Thymus (tissue), 14 donors: Measurements from ENCODE around the gene HBA2. TPM values are rescaled to one million over a fixed set of nuclear protein-coding genes. Genes with fewer than 3 reads are reported as not detected.
A peak's percentile ranks its signal among the peaks of the same experiment; 100 is the strongest.
"Not testable (repeated sequence)": the region's sequence is repeated elsewhere in the genome, so short reads cannot be mapped to it uniquely, and the experiment has no call there.

Experiments used
- DNase-seq, 9 donors: peaks; one replicate each; pipeline ENCODE4 v3.0.0-alpha.2; 2013; ENCODE audit warnings: low spot score in 9 of 9, low read depth in 6 of 9, missing footprints in 1 of 9
- H3K27ac ChIP-seq, 2 donors: one replicate each; pipeline ENCODE4 v1.5.1; 2013; ENCODE audit warnings: control low read depth in 1 of 2, low read depth in 1 of 2, low read length in 1 of 2, mild to moderate bottlenecking in 1 of 2, moderate library complexity in 1 of 2
- H3K27me3 ChIP-seq, 2 donors: one replicate each; pipeline ENCODE4 v1.5.1; 2013; ENCODE audit warnings: low read length in 1 of 2; ENCODE audit not compliant: control insufficient read depth in 2 of 2, insufficient read depth in 1 of 2
- H3K36me3 ChIP-seq, 2 donors: one replicate each; pipeline ENCODE4 v1.5.1; 2013; ENCODE audit warnings: low read length in 1 of 2, mild to moderate bottlenecking in 1 of 2, moderate library complexity in 1 of 2; ENCODE audit not compliant: control insufficient read depth in 2 of 2, insufficient read depth in 2 of 2
- H3K4me1 ChIP-seq, 2 donors: one replicate each; pipeline ENCODE4 v1.5.1; 2013; ENCODE audit warnings: low read length in 2 of 2; ENCODE audit not compliant: control insufficient read depth in 2 of 2, insufficient read depth in 2 of 2
- H3K4me3 ChIP-seq, 2 donors: one replicate each; pipeline ENCODE4 v1.5.1; 2013; ENCODE audit warnings: low read length in 2 of 2, control low read depth in 1 of 2, mild to moderate bottlenecking in 1 of 2
- H3K9me3 ChIP-seq, 2 donors: one replicate each; pipeline ENCODE4 v1.5.1; 2013; ENCODE audit warnings: low read length in 1 of 2, mild to moderate bottlenecking in 1 of 2; ENCODE audit not compliant: control insufficient read depth in 2 of 2, insufficient read depth in 1 of 2
- WGBS: extraction: QIAGEN DNeasy Blood & Tissue Kit; methylation state at CpG from one replicate; pipeline ENCODE4 v1.1.7; 2013; 5-methylcytosine and 5-hydroxymethylcytosine counted together
- long read RNA-seq, 10 donors: transcript quantifications; one replicate each; lab custom pipeline, GENCODE V29; 2026
- polyA plus RNA-seq: library from polyadenylated mRNA; stranded (reverse); fragments of 200-250 nt; gene quantifications from one replicate; pipeline ENCODE4 v1.2.3, GENCODE V29; 2013
- total RNA-seq: library from RNA; stranded (reverse); fragments of 120-200 nt; gene quantifications from one replicate; pipeline ENCODE4 v1.2.4, GENCODE V29; 2013
- donor health status: healthy.

Gene HBA2
- total RNA-seq (595 TPM), polyA plus RNA-seq (19.8 TPM)
- long read RNA-seq, donor 1, transcript HBA2-201 (3 exons, 576 nt), result major isoform, 95 of 105 reads
- long read RNA-seq, donor 1, transcript HBA2-203 (2 exons, 640 nt), result minor isoform, 5 of 105 reads
- long read RNA-seq, donor 1, transcript HBA2-204 (2 exons, 403 nt), result minor isoform, 5 of 105 reads
- long read RNA-seq, donor 1, partial matches to known transcripts, result 0 of 105 reads
- long read RNA-seq, donor 1, other reads (novel, unspliced or antisense), result 0 of 105 reads
- long read RNA-seq, donor 2, result 0 reads
- long read RNA-seq, donor 3, transcript HBA2-201 (3 exons, 576 nt), result major isoform, 884 of 1,001 reads
- long read RNA-seq, donor 3, transcript HBA2-204 (2 exons, 403 nt), result minor isoform, 10 of 1,001 reads
- long read RNA-seq, donor 3, transcript HBA2-203 (2 exons, 640 nt), result minor isoform, 52 of 1,001 reads
- long read RNA-seq, donor 3, partial matches to known transcripts, result 27 of 1,001 reads
- long read RNA-seq, donor 3, other reads (novel, unspliced or antisense), result 25 of 1,001 reads
- long read RNA-seq, donor 4, transcript HBA2-202 (3 exons, 513 nt), result minor isoform, 5 of 607 reads
- long read RNA-seq, donor 4, transcript HBA2-203 (2 exons, 640 nt), result minor isoform, 31 of 607 reads
- long read RNA-seq, donor 4, transcript HBA2-204 (2 exons, 403 nt), result minor isoform, 12 of 607 reads
- long read RNA-seq, donor 4, transcript HBA2-201 (3 exons, 576 nt), result major isoform, 546 of 607 reads
- long read RNA-seq, donor 4, partial matches to known transcripts, result 0 of 607 reads
- long read RNA-seq, donor 4, other reads (novel, unspliced or antisense), result 13 of 607 reads
- long read RNA-seq, donor 5, transcript HBA2-204 (2 exons, 403 nt), result minor isoform, 29 of 1,260 reads
- long read RNA-seq, donor 5, transcript HBA2-203 (2 exons, 640 nt), result minor isoform, 49 of 1,260 reads
- long read RNA-seq, donor 5, transcript HBA2-202 (3 exons, 513 nt), result minor isoform, 5 of 1,260 reads
- long read RNA-seq, donor 5, transcript HBA2-201 (3 exons, 576 nt), result major isoform, 1,145 of 1,260 reads
- long read RNA-seq, donor 5, partial matches to known transcripts, result 0 of 1,260 reads
- long read RNA-seq, donor 5, other reads (novel, unspliced or antisense), result 32 of 1,260 reads
- long read RNA-seq, donor 6, transcript HBA2-203 (2 exons, 640 nt), result minor isoform, 20 of 402 reads
- long read RNA-seq, donor 6, transcript HBA2-201 (3 exons, 576 nt), result major isoform, 377 of 402 reads
- long read RNA-seq, donor 6, partial matches to known transcripts, result 0 of 402 reads
- long read RNA-seq, donor 6, other reads (novel, unspliced or antisense), result 0 of 402 reads
- long read RNA-seq, donor 7, transcript HBA2-201 (3 exons, 576 nt), result major isoform, 603 of 664 reads
- long read RNA-seq, donor 7, transcript HBA2-203 (2 exons, 640 nt), result minor isoform, 23 of 664 reads
- long read RNA-seq, donor 7, transcript HBA2-204 (2 exons, 403 nt), result minor isoform, 24 of 664 reads
- long read RNA-seq, donor 7, partial matches to known transcripts, result 0 of 664 reads
- long read RNA-seq, donor 7, other reads (novel, unspliced or antisense), result 11 of 664 reads
- long read RNA-seq, donor 8, transcript HBA2-204 (2 exons, 403 nt), result minor isoform, 18 of 840 reads
- long read RNA-seq, donor 8, transcript HBA2-201 (3 exons, 576 nt), result major isoform, 758 of 840 reads
- long read RNA-seq, donor 8, transcript HBA2-203 (2 exons, 640 nt), result minor isoform, 39 of 840 reads
- long read RNA-seq, donor 8, partial matches to known transcripts, result 0 of 840 reads
- long read RNA-seq, donor 8, other reads (novel, unspliced or antisense), result 23 of 840 reads
- long read RNA-seq, donor 9, transcript HBA2-204 (2 exons, 403 nt), result minor isoform, 15 of 478 reads
- long read RNA-seq, donor 9, transcript HBA2-201 (3 exons, 576 nt), result major isoform, 427 of 478 reads
- long read RNA-seq, donor 9, transcript HBA2-203 (2 exons, 640 nt), result minor isoform, 23 of 478 reads
- long read RNA-seq, donor 9, partial matches to known transcripts, result 13 of 478 reads
- long read RNA-seq, donor 9, other reads (novel, unspliced or antisense), result 0 of 478 reads
- long read RNA-seq, donor 10, transcript HBA2-201 (3 exons, 576 nt), result major isoform, 557 of 603 reads
- long read RNA-seq, donor 10, transcript HBA2-203 (2 exons, 640 nt), result minor isoform, 20 of 603 reads
- long read RNA-seq, donor 10, transcript HBA2-204 (2 exons, 403 nt), result minor isoform, 12 of 603 reads
- long read RNA-seq, donor 10, partial matches to known transcripts, result 10 of 603 reads
- long read RNA-seq, donor 10, other reads (novel, unspliced or antisense), result 0 of 603 reads

DNA sequence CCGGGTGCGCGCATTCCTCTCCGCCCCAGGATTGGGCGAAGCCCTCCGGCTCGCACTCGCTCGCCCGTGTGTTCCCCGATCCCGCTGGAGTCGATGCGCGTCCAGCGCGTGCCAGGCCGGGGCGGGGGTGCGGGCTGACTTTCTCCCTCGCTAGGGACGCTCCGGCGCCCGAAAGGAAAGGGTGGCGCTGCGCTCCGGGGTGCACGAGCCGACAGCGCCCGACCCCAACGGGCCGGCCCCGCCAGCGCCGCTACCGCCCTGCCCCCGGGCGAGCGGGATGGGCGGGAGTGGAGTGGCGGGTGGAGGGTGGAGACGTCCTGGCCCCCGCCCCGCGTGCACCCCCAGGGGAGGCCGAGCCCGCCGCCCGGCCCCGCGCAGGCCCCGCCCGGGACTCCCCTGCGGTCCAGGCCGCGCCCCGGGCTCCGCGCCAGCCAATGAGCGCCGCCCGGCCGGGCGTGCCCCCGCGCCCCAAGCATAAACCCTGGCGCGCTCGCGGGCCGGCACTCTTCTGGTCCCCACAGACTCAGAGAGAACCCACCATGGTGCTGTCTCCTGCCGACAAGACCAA lies at the start of gene HBA2:
Gene HBA2, plus strand, starts transcription at position 503 of the 568 bp plus-strand sequence. Its CDS starts 37 bp downstream, at position 540.
- peaks cover 40 to 73% of the 10 kb centered on the region in 2 donors for H3K27me3 ChIP-seq
- no CpG with 5 or more reads among the region's 74 CpGs for WGBS

DNA sequence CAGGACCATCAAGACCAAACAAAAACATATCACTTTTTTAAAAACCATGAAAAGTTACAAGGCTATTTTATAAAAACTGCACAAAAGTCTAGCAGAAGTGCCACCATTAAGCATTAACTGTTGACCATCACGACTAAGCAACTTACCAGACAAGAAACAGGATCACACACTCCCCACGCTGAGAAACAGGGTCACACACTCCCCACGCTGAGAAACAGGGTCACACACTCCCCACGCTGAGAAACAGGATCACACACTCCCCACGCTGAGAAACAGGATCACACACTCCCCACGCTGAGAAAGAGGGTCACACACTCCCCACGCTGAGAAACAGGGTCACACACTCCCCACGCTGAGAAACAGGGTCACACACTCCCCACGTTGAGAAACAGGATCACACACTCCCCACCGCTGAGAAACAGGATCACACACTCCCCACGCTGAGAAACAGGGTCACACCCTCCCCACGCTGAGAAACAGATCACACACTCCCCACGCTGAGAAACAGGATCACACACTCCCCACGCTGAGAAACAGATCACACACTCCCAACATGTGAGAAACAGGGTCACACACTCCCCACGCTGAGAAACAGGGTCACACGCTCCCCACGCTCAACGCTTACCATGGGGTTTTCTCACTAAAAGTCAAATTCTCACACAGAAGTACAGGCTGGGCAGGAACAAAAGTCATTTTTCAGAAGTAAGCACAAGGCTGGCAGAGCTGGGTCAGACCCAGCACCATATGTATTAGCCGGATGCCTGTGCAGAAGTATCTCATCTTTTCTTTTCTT lies 48.9 kb upstream of the HBA2 start:
- peak overlapping the region in 1 of 2 donors; percentile 32 for H3K27ac ChIP-seq
- DNase-seq, H3K4me3 ChIP-seq, H3K27me3 ChIP-seq, H3K36me3 ChIP-seq, H3K9me3 ChIP-seq, H3K4me1 ChIP-seq: not testable (repeated sequence)
- 92% methylated on average over 19 of the region's 19 CpGs for WGBS

More for the DNA sequence above, at the start of gene HBA2:
- H3K4me3 ChIP-seq, H3K4me1 ChIP-seq, H3K9me3 ChIP-seq, DNase-seq, H3K36me3 ChIP-seq, H3K27ac ChIP-seq: not testable (repeated sequence)

DNA sequence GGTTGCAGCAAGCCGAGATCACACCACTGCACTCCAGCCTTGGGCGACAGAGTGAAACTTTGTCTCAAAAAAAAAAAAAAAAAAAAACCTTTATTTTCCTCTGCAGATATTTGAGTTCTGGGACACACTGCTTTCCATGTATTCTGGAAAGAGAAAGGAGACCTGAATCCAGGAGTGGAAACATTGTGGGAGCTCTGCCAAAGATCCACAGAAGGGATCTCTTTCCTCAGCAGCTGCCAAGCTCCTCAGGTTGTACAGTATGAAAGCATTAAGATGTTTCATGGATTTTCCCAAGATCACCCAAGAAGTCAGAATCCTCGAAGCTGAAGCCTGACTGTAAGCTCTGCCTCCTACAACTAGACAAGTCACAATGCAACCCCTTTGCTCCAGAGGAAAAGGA lies 47.7 kb upstream of the HBA2 start:
- no peak for DNase-seq
- H3K36me3 ChIP-seq, result peaks cover 2 to 7% of the 10 kb centered on the region in 2 donors
- 95% methylated on average over 3 of the region's 3 CpGs for WGBS
- H3K27me3 ChIP-seq, result no peaks in the 10 kb centered on the region
- no peak overlapping the region for H3K4me3 ChIP-seq
- peaks cover 0 to 15% of the 10 kb centered on the region in 2 donors for H3K4me1 ChIP-seq
- H3K9me3 ChIP-seq, result no peaks in the 10 kb centered on the region
- no peak overlapping the region for H3K27ac ChIP-seq

GRCh38 chr16:129075-129474 lies 43.6 kb upstream of the HBA2 start:
- H3K27ac ChIP-seq, result peak overlapping the region in 1 of 2 donors; percentile 50
- no peaks in the 10 kb centered on the region for H3K27me3 ChIP-seq
- H3K4me3 ChIP-seq, result no peak overlapping the region
- peaks cover 0 to 17% of the 10 kb centered on the region in 2 donors for H3K4me1 ChIP-seq
- no peaks in the 10 kb centered on the region for H3K36me3 ChIP-seq
- no peaks in the 10 kb centered on the region for H3K9me3 ChIP-seq
- DNase-seq, result peak in 3 of 9 donors; percentile 26 to 57 (median 27)
- WGBS, result 66% methylated on average over 2 of the region's 2 CpGs

- no peak overlapping the region for H3K27ac ChIP-seq
- H3K27me3 ChIP-seq, result no peaks in the 10 kb centered on the region
- no peaks in the 10 kb centered on the region for H3K36me3 ChIP-seq
- H3K4me3 ChIP-seq, result no peak overlapping the region
- no peaks in the 10 kb centered on the region for H3K9me3 ChIP-seq
- peaks cover 0 to 17% of the 10 kb centered on the region in 2 donors for H3K4me1 ChIP-seq
- WGBS, result 98% methylated on average over 15 of the region's 15 CpGs
- no peak for DNase-seq
Measured at GRCh38 chr16:130533-131173, 42.0 kb upstream of the HBA2 start.

DNA sequence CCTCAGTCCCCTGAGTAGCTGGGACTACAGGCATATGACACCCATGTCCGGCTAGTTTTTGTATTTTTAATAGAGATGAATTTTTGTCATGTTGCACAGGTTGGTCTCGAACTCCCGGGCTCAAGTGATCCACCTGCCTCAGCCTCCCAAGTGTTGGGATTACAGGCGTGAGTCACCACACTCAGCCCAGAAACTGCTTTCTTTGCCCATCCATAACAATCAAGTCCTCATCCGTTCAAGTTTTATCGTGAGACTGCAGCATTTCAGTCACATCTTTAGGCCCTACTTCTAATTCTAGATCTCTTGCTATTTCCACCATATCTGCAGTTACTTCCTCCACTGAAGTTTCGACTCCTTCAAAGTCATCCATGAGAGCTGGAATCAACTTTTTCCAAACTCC lies 40.6 kb upstream of the HBA2 start:
- H3K4me3 ChIP-seq, result no peak overlapping the region
- H3K27me3 ChIP-seq, result no peaks in the 10 kb centered on the region
- H3K4me1 ChIP-seq, result peaks cover 2 to 17% of the 10 kb centered on the region in 2 donors
- H3K27ac ChIP-seq, result no peak overlapping the region
- no peak for DNase-seq
- WGBS, result 98% methylated on average over 7 of the region's 7 CpGs
- H3K9me3 ChIP-seq, result no peaks in the 10 kb centered on the region
- no peaks in the 10 kb centered on the region for H3K36me3 ChIP-seq

- 98% methylated on average over 2 of the region's 2 CpGs for WGBS
- DNase-seq, result no peak
- Histone ChIP-seq H3K27ac (no peak overlapping the region), H3K4me1 (peaks cover 7 to 22% of the 10 kb centered on the region in 2 donors), H3K36me3 (no peaks in the 10 kb centered on the region), H3K9me3 (no peaks in the 10 kb centered on the region), H3K4me3 (no peak overlapping the region), H3K27me3 (no peaks in the 10 kb centered on the region)
Measured at GRCh38 chr16:133716-134115, 39.0 kb upstream of the HBA2 start.
